NOMO-1 treated with DMSO at 0.1 percent for 48 hours (cell line): Measurements from ENCODE around the gene IL4I1.

Source experiments
- DNase-seq: peaks from one replicate; lab custom pipeline; 2025; ENCODE audit not compliant: unreplicated experiment; lab: John Stamatoyannopoulos, UW

IL4I1 gene, protein sequence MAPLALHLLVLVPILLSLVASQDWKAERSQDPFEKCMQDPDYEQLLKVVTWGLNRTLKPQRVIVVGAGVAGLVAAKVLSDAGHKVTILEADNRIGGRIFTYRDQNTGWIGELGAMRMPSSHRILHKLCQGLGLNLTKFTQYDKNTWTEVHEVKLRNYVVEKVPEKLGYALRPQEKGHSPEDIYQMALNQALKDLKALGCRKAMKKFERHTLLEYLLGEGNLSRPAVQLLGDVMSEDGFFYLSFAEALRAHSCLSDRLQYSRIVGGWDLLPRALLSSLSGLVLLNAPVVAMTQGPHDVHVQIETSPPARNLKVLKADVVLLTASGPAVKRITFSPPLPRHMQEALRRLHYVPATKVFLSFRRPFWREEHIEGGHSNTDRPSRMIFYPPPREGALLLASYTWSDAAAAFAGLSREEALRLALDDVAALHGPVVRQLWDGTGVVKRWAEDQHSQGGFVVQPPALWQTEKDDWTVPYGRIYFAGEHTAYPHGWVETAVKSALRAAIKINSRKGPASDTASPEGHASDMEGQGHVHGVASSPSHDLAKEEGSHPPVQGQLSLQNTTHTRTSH

DNA sequence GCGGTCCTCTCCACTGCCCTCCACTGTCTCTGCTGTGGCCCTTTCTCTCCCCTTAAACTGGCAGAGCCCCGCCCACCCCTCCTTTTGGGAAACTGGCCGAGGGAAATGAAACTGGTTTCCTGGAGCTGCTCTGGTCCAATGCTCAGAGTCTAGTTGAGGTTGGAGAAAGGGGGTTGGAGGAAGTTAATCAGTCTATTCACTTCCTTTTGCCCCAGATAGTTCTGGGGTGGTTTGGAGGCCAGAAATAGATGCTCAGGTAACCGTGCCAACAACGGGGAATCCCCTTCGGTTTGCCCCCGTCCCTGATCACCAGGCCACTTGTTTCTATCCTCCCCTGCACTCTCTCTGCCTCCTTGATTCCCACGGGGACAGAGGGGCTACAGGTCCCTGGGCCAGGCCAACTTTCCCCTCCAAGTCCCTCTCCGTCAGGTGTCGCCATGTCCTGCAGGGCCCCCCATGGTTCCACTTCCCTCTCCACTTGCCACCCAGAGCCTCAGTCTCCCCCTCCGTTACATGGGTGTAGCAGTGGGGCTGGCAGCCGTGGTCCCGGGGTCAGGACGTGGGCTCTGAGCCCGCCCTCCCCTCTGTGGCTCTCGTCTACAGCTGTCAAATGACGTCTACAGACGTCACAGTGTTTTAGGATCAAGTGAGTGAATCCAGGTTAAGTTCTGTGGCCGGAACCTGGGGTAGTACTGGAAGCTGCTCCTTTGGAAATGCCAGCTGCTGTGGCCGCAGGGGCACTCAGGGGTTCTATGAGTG lies at the start of gene IL4I1:
Gene IL4I1, minus strand, starts transcription at position 25 of the 759 bp plus-strand sequence. CDS start 727 bp downstream, outside the sequence.
- DNase-seq = peak; percentile 94

DNA sequence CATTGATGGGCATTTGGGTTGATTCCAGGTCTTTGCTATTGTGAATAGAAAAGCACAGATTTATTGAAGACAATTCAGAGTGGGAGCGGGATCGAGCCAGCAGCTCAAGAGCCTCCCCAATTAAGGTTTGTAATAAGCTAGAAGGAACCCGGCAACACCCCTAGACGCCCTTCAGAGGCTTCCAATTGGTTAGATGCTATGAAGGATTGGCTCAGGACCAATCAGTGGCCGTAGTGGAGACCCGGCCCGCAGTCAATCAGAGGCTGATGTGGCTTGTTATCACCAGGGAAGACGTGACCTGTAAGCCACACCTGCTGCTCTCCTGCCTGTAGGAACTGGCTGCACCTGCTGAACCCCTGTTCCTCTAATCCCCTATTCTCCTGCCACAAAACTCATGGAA lies 49.7 kb upstream of the IL4I1 start:
- DNase-seq = no peak

DNA sequence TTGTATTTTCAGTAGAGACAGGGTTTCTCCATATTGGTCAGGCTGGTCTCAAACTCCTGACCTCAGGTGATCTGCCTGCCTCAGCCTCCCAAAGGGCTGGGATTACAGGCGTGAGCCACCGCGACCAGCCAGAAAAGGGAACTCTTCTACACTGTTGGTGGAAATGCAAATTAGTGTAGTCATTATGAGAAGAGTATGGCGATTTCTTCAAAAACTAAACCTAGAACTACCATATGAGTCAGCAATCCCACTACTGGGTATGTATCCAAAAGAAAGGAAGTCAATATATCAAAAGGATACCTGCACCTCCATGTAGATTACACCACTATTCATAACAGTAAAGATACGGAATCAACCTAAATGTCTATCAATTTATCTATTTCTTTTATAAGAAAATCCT lies 47.9 kb upstream of the IL4I1 start:
- peak; percentile 52 for DNase-seq

DNA sequence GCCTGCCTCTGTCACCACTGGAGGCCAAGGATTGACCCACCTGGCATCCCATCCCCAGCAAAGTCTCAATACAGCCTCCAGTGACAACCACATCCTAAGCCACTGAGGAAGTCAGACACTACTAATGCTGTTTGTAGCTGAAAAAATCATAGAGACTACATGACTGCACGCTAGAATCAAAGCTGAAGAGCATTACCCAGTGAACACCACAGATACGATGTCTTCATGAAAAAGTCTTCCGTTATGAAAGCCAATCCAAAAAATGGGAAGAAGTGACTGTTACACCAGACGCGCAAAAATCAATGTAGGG lies 43.8 kb upstream of the IL4I1 start:
- no peak for DNase-seq

DNA sequence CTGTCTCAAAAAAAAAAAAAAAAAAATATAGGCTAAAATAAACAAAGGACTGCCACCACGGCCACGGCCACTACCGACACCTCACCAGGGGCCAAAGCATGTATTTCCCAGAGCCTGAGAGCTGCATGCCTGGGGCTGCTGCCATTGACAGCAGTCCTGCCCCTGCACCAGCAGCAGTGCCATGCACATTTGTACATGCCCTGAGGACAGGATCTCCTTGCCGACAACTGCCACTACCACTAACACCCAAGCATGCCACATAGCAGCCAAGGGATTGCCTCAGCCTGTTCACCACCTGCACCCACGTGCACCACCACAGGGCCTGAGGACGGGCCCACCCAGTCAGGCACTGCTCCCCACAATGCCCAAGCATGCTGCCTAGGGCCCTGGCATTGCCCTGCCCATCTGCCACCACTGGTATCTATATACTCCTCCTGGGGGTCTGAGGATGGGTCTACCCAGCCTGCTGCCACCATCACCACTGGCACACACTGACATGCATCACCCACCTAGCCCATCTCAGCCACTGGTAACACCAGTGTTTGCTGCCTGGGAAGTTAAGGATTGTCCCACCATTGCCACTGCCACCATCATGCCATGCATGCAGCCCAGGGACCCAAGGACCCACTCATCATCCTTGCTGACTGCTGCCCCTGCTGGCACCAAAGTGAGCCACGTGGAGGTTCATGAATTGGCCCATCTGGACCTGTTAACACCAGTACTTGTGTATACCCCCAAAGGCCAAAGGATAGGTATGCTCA lies 43.2 kb upstream of the IL4I1 start:
- DNase-seq = no peak

DNA sequence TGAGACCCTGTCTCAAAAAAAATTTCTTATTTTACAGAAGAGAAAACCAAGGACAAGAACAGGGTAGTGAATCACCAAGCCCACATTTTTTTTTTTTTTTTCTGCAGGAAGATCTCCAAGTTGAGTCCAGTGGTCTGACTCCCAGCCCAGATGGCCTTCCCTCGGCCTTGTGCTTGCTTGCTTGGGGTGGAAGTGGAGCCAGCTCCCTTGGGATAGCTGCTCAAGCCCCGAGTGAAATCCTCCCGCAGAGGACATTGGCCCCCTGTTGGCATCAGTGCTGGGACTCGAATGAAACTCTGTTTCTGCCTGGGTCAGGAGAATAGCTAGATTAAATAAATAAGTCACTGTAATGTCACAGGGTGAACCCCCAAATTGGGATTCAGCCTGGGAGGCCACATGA lies 42.0 kb upstream of the IL4I1 start:
- DNase-seq = no peak

DNA sequence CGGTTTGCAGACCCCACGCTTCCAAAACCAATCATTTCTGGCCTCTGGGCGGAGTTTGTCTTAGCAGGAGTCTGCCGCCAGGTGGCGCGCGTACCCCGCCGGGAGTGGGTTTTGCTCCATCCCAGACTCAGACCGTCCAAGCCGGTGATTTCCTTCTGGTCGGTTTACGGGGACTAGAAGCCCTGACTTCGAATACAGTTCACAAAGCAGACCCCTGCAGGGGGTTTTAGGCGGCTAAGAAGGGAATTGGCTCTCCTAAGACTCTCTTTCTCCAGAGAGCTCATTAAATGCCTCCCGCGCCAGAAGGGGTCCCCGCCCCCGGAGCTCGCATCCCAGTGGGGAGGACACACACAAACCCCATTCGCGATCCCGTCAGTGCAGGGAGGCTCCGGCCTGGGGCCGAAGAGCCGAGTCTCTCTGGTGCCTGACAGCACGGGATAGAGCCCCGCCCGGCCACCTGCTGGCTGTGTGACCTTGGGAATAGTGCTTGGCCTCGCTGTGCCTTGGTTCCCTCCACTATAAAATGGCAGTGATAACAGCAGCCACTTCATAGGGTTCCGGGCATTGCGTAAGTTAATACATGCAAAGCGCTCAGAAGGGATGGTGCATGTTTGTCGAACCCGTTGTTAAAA lies 41.2 kb upstream of the IL4I1 start:
- DNase-seq = peak; percentile 51

DNA sequence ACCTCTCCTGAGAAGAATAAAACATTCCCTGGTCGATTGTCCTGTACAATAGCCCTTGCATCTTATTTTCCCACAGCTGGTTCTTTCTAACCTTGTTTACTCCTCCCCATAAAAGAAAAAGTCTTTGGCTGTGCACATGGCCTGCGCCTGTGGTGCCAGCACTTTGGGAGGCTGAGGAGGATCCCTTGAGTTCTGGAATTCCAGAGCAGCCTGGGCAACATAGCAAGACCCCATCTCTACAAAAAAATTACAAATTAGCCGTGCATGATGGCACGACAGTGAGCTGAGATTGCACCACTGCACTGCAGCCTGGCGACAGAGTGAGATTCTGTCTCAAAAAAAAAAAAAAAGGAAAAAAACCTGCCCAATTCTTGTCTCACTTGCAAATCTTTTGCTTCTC lies 39.9 kb upstream of the IL4I1 start:
- DNase-seq = no peak

DNA sequence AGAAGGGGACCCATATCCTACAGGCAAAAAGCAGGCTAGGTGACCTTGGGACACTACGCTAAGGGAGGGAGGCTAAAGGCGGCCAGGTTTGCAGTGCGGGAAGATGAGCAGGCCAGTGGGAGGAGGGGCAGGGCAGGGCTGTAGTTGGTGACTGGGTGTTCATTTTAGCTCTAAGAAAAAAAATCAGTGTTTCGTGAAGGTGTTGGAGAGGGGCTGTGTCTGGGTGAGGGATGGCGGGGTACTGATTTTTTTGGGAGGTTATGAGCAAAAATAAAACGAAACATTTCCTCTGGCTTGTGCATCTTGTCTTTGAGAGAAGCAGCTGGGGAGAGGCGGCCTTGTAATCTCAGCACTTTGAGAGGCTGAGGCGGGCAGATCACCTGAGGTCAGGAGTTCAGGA lies 37.0 kb upstream of the IL4I1 start:
- no peak for DNase-seq

DNA sequence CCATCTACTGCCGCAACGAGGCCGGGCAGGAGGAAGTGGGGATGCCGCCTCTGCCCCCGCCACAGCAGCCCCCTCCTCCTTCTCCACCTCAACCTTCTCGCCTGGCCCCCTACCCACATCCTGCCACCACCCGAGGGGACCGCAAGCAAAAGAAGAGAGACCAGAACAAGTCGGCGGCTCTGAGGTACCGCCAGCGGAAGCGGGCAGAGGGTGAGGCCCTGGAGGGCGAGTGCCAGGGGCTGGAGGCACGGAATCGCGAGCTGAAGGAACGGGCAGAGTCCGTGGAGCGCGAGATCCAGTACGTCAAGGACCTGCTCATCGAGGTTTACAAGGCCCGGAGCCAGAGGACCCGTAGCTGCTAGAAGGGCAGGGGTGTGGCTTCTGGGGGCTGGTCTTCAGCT lies 36.0 kb upstream of the IL4I1 start:
- DNase-seq = no peak

DNA sequence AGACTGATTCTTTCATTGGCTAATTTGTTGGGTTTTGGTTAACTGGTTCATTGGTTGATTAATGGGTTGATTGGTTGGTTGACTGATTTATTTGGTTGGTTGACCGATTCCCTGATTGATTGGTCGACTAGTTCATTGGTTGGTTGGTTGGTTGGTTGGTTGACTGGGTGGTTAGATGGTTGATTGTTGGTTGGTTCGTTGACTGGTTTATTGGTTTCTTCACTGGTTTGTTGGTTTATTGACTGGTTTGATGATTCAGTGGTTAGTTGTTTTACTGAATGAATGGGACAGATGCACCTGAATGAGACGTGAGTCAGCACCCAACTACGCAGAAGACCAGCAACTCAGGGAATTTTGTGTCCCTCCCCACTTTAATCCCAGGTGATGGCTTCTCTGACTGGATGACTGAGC lies 35.4 kb upstream of the IL4I1 start:
- DNase-seq = no peak

DNA sequence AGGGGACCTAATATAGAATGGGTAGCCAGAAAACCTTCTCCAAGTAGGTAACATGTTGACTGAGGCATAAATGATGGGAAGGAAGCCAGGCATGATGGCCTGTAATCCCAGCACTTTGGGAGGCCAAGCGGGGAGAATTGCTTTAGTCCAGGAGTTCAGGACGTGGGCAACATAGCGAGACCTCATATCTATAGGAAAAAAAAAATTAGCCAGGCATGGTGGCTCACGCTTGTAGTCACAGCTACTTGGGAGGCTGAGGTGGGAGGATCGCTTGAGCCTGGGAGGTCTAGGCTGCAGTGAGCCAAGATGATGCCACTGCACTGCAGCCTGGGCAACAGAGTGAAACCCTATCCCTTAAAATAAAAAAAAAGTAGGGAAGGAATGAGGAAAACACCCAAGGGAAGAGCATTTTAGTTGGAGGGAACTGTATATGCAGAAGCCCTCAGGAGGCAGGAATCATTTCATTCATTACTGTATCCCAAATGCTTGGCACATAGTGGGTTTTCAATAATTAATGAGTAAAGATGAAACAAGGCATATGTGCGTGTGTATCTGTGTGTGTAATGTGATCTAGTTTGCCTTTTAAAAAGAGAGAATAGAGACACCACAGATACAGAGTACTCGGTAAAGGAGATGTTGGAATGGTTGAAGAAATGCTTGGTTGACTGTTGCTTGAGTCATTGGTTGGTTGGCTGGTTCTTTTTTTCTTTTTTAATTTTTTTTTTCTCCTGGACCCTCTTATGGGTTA lies 34.8 kb upstream of the IL4I1 start:
- no peak for DNase-seq

DNA sequence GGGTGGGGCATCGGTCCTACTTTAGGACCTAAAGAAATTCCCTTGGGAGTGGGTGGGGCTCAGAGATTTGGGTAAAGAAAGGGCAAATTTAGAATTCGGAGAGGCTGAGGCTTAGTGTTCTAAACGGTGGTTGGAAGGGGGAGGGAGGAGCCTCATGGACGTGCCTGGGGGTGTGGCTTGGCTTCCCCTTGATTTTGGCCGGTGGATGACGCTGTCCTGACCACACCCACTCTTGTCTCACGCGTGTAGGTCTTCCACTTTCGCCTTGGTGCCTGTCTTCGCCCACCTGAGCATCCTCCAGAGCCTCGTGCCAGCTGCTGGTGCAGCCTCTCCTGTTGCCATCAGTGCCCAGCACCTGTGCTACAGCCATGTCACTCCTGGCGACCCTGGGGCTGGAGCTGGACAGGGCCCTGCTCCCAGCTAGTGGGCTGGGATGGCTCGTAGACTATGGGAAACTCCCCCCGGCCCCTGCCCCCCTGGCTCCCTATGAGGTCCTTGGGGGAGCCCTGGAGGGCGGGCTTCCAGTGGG lies 33.9 kb upstream of the IL4I1 start:
- DNase-seq = no peak

DNA sequence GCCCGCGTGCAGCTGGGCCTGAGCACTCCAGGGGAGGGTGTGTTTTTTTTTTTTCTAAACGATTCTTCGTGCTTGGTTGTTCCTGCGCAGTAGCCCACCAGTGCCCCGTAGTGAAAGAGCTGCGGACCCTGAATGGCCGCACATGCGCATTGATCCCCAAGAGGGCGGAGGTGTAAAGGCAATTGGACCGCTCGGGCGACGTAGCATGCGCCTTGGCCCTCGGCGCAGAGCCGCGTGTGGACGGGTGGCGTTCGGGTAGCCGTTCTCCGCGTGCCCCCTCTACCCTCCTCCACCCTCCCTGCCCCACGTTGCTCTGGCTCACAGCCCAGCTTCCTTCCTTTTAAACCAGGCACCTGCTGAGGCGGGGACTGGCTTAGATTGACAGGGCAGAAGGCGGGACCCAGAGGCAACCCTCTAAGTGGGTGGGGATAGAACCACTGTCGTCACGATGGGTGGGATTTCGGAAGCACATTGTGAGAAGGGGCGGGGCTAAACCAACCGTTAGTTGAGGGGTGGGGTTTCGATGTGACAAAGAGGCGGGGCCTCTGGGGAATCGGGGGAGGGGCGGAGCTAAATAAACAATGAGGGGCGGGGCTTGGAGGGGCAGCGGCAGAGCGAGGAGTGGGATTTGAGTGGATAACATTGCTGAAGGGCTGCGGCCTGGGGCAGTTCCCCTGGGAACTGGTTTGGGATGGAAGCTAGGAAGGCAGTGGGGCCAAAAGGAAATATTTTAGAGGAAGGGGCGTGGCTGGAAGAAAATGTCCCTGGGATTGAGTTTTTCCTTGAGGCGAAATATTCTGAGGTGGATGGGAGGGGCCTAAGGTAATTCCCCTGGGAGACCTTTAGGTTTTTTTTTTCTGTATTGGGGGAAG lies 33.2 kb upstream of the IL4I1 start:
- peak; percentile 91 for DNase-seq

DNA sequence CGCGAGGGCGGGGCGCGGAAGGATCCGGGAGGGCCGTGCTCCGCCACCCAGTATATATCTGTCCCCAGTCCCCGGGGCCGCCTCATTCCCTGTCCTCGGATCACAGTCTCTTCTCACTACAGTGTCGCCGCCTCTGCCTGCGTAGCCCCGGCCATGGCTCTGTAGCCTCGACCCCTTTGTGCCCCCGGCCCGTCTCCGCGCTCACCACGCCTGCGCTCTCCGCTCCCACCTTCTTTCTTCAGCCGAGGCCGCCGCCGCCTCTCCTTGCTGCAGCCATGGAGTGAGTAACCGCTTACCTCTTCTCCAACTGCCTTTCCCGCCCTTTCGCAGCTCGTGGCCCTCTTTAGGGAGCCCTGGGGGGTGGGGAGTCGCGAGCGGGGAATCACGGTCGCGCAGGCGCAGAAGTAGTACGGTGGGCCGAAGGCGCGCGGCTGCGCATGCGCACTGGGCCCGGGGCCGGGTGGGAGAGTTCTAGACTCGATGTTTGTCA lies 32.5 kb upstream of the IL4I1 start, which contains the start of the genes ATF5 and NUP62:
Gene ATF5, plus strand, starts transcription at position 85 of the 490 bp plus-strand sequence. CDS start 1,646 bp downstream, outside the sequence.
Gene NUP62, minus strand, starts transcription at position 384 of the 490 bp plus-strand sequence. CDS start 19,697 bp downstream, outside the sequence.
- peak; percentile 86 for DNase-seq

DNA sequence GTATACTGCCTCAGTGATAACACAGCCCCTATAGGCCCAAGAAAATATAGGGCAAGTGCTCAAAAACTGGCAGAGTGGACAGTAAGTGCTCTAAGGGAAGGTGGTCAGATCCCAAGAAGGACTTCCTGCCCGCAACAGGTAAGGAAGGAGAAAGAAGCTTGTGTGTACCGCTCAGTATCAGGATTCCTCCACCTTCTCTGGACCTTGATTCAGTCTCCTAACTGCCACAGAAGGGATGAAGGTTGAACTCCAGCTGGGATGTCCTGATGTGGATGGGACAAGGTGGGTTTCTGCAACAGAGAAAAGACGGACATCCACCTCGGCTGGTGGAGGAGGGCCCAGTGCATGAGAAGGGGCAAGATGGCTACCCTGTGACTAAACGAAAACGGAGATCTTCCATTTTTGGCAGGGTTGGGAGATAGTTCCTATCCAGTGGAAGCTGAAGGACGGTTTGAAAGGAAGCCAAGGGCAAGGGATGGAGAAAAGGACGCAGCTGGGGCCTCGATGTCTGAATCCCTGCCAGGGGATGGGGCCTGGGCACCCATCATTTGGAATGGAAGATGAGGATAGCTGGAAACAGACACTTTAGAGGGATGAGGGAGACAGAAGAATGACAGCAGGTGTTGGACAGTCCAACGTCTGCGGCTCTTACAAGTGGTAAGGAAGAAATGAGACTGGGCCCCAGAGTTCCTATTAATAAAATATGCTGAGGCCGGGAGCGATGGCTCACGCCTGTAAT lies 31.0 kb upstream of the IL4I1 start:
- no peak for DNase-seq

DNA sequence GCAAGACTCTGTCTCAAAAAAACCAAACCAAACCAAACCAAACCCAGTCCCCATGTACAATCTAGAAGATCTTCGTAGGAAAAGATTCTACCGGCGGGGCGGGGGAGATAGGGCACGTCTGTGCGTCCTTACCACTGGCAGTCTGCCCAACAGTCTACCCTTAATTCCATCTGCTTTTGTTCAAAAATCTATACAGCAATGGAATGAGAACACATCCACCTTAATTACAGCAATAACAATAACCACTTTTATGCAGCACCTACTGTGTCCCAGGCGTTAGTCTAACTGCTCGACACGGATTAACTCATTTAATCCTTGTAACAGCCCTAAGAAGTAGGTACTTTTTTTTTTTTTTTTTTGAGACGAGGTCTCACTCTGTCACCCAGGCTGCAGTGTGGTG lies 29.8 kb upstream of the IL4I1 start:
- no peak for DNase-seq

DNA sequence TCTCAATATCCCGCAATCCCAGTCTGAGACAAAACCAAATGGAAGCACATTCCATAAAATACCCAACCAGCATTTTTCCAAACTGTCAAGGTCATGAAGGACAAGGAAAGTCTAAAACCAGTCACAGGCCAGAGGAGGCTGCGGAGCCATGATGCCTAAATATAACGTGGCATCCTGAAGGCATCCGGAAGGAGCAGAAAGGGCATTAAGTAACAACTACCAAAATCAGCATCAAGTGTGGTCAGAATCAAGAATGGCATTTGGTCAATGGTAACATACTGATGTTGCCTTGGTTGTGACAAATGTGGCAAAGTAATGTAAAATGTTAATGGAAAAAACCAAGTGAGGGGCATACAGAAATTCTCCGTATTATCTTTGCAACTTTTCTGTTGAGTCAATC lies 28.8 kb upstream of the IL4I1 start:
- no peak for DNase-seq
